Measurements from ENCODE around the gene ATOSA. TPM values are rescaled to one million over a fixed set of nuclear protein-coding genes. Genes with fewer than 3 reads are reported as not detected.

The ATOSA gene
- total RNA-seq, 1 experiment from 2014 or later, result 5.8 TPM

GRCh38 chr15:52673734-52674133 lies 5.5 kb downstream of the ATOSA start:
- Mint-ChIP-seq H3K9me3 (no peaks in the 10 kb centered on the region), H3K4me3 (no peak overlapping the region), H3K4me1 (peaks cover 20 to 25% of the 10 kb centered on the region in 2 experiments), H3K27ac (no peak overlapping the region), H3K36me3 (ENCODE audit: insufficient read depth in 1 of 3, low read depth in 3 of 3) (peaks cover 0 to 7% (median 0%) of the 10 kb centered on the region in 3 experiments; a peak in 1 of 7 replicates), H3K27me3 (ENCODE audit: low read depth) (no peaks in the 10 kb centered on the region)
- Histone ChIP-seq H4K20me1 (ENCODE audit: control insufficient read depth, insufficient read depth, insufficient read length) (no peaks in the 10 kb centered on the region), H3K56ac (ENCODE audit: insufficient read length, low read depth, low read length) (no peak overlapping the region), H2AFZ (ENCODE audit: low read length) (no peak overlapping the region), H3K23ac (ENCODE audit: insufficient read length, low read depth, low read length) (no peak overlapping the region), H2BK120ac (ENCODE audit: low read depth, low read length, poor library complexity, severe bottlenecking) (no peak overlapping the region), H2BK12ac (ENCODE audit: insufficient read length, low read depth, low read length) (no peak overlapping the region), H3K4ac (ENCODE audit: low read depth, low read length) (no peak overlapping the region), H3K79me1 (ENCODE audit: insufficient read depth, low read depth, low read length, poor library complexity, severe bottlenecking) (no peaks in the 10 kb centered on the region), H3K23me2 (ENCODE audit: insufficient read length, low read depth, low read length, poor library complexity, severe bottlenecking) (peaks cover 6% of the 10 kb centered on the region), H2BK20ac (ENCODE audit: low read depth, low read length, poor library complexity, severe bottlenecking) (no peak overlapping the region), H2AK5ac (ENCODE audit: insufficient read length, low read length) (no peak overlapping the region), H3K14ac (ENCODE audit: insufficient read depth, low read length) (no peak overlapping the region), H3K79me2 (ENCODE audit: insufficient read depth, low read length) (no peaks in the 10 kb centered on the region), H4K8ac (replicated peaks; ENCODE audit: insufficient read length, low read depth, low read length) (no peak overlapping the region), H3K18ac (ENCODE audit: insufficient read length, low read depth, low read length) (no peak overlapping the region), H3K27ac (ENCODE audit: insufficient read length, low read depth, low read length) (no peak overlapping the region), H3K27me3 (ENCODE audit: insufficient read depth, low read length) (no peaks in the 10 kb centered on the region), H2BK5ac (ENCODE audit: insufficient read length, low read length) (no peak overlapping the region), H4K91ac (ENCODE audit: insufficient read length, low read depth, low read length) (no peak overlapping the region), H3K9me3 (ENCODE audit: control insufficient read depth, low read depth, low read length) (no peaks in the 10 kb centered on the region), H3T11ph (ENCODE audit: low read length) (no peak overlapping the region), H4K5ac (ENCODE audit: insufficient read length, low read depth, low read length) (no peak overlapping the region), H3K4me1 (ENCODE audit: insufficient read depth, low read length) (no peaks in the 10 kb centered on the region), H2BK15ac (ENCODE audit: low read depth, low read length) (no peak overlapping the region), H3K4me2 (ENCODE audit: insufficient read depth, insufficient read length, low read length) (no peak overlapping the region), H3K9ac (ENCODE audit: extremely low read depth, insufficient read length, low read length) (no peak overlapping the region)
- DNase-seq, result no peak
- no peak for TF ChIP-seq CTCF (conservative IDR thresholded peaks at IDR 0.05)
